Measurements from ENCODE around the gene DSE.
"Not testable (repeated sequence)": the region's sequence is repeated elsewhere in the genome, so short reads cannot be mapped to it uniquely, and the experiment has no call there.

DNA sequence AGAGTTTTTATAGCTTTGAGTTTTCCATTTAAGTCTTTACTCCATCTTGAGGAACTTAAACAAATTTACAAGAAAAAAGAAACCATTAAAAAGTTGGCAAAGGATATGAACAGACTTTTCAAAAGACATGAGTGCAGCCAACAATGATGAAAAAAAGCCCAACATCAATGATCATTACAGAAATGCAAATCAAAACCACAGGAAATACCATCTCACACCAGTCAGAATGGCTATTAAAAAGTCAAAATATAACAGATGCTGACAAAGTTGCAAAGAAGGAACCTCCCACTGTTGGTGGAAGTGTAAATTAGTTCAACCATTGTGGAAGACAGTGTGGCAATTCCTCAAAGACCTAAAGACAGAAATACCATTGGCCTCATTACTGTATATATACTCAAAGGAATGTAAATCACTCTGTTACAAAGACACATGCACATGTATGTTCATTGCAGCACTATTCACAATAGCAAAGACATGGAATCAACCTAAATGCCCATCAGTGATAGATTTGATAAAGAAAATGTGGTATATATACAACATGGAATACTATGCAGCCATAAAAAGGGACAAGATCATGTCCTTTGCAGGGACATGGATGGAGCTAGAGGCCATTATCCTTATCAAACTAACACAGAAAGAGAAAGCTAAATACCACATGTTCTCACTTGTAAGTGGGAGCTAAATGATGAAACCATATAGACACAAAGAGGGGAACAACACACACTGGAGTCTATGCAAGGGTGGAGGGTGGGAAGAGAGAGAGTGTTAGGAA, 35.9 kb upstream of the DSE start:
- not testable (repeated sequence) for TF ChIP-seq POLR2A (IDR thresholded peaks at IDR 0.05)
- TF ChIP-seq, protein P1, sequence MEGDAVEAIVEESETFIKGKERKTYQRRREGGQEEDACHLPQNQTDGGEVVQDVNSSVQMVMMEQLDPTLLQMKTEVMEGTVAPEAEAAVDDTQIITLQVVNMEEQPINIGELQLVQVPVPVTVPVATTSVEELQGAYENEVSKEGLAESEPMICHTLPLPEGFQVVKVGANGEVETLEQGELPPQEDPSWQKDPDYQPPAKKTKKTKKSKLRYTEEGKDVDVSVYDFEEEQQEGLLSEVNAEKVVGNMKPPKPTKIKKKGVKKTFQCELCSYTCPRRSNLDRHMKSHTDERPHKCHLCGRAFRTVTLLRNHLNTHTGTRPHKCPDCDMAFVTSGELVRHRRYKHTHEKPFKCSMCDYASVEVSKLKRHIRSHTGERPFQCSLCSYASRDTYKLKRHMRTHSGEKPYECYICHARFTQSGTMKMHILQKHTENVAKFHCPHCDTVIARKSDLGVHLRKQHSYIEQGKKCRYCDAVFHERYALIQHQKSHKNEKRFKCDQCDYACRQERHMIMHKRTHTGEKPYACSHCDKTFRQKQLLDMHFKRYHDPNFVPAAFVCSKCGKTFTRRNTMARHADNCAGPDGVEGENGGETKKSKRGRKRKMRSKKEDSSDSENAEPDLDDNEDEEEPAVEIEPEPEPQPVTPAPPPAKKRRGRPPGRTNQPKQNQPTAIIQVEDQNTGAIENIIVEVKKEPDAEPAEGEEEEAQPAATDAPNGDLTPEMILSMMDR (IDR thresholded peaks at IDR 0.05), result not testable (repeated sequence)
